Measurements from ENCODE around the gene HMGXB4.

Gene HMGXB4

DNA sequence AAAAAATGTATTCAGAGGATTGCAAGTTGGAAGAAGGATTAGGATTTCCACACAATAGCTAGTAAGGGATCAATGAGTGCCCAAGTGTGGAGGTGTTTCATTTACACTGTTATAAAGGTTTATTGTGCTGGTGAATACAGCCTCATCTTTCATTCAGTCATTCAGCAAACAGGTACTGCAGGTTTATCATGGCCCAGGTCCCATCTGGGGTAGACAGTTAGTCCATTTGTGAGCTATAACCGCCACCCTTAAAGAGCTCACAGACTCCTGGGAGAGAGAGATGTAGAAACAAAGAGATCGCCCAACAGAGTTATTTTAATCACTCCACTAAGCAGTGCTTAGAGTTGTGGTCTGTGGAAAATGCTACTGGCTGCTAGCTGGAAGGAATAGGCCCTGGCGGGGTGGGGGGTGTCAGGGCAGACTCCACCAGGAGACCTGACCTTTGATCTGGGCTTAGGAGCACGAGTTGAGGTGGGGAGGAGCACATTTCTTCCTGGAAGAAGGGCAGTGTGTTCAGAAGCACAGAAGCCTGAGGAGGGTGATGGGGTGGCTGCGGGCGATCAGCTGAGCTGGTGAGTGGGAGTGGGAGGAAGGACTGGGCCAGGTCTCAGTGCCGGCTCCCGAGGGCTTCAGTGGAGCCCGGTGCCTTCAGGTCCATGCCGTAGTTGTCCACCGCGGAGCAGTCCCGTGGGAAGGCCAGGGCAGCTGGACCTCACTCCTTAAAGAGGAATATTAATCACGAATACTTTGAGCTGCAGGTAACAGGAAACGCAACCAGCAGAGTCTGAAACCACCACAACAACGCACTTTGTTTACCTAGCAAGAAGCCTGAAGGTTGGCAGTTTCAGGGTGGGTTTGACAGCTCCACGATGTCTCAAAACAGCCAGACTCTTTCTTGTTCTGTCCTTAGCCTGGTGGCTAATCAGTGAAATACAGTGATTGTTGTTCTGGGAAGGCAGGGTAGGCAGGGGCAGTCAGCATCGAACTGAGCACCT lies 53.6 kb downstream of the HMGXB4 start:
- DNase-seq (ENCODE audit: low spot score): no peak

DNA sequence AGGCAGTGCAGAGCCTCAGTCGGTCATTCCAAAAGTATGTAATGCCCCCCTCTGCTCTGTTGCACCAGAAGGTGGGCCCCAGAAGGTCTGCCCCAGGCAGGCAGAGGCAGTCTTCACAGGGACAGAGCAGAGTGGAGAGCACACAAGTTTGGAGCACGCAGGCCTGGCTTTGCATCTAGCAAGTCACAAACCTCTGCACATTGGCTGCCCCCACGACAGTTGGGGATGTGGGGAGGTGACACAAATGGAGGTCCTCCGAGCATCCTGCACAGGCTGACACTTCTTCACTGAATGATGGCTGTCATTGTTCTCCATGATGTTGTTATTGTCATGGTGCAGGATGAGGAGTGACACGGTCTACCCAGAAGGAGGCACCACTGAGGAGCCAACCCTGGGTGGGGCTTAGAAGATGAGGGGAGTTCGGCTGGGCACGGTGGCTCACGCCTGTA lies 54.3 kb downstream of the HMGXB4 start:
- no peak for DNase-seq (ENCODE audit: low spot score)

DNA sequence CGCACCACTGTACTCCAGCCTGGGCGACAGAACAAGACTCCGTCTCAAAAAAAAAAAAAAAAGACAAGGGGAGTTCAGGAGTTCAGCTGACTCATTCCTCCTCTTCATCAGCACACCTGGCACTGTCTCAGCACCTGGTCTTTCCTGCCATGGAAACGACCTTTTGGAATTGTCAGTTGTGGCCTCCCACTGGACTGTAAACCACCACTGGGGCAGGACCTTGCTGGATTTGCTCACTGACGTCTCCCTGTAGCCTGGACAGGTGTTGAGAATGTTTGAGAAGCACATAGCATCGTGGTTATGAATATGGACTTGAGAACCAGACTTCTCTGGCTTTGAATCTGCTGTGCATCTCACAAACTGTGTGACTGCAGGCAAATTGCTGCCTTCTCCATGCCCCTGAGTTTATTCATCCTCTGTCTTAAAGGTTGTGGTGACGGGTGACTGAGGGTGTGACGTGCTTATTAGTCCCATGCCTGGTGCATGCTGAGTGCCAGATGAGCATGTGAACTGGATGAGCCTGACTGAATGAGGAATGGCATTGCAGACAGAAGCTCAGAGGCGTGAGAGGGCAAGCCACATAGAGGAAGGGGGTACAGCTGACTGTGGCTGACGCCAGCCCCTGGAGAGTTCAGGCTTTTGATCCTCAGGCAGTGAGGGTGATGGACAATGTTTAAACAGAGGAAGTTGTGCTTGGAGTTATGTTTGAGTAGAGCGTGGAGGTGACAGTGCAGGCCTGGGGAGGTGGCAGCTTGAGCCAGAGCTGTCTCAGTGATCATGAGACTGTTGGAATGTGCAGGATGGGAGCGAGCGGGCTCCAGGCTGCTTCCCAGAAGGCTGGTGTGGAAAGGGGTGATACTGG lies 55.1 kb downstream of the HMGXB4 start:
- no peak for DNase-seq (ENCODE audit: low spot score)

DNA sequence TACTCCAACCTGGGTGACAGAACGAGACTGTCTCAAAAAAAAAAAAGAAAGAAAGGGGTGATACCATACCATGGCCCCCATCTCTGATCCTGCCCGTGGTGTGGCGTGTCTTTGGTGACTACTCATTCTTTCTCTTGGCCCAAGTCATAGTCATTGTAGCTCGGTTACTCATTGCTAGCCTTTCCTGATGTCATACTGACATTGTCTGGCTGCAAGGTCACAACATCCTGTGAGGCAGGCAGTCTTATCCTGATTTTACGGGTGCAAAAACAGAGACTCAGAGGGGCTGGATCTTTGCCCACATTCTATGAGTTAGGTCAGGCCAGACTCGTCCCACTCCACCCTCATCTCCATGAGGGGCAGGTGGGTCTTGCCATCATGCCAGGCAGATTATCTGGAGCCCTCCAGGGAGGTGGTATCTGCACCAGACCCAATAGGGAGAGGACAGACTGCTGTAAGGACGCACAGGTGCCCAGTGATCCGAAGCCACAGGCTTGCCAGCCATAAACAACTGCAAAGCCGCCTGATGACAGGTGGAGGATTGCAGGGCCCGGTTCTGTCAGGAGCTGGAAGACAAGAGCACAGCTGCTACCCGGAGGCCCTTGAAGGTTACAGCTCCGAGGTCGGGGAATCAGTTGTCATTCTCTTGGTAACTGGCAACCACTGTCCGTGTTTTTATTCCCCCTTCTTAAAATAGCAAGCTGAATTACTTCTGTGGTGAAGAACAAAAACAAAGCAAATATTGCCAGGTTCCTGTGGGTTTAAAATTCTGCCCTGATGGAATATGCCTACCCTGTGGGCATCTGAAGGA lies 56.2 kb downstream of the HMGXB4 start:
- DNase-seq (ENCODE audit: low spot score): no peak

DNA sequence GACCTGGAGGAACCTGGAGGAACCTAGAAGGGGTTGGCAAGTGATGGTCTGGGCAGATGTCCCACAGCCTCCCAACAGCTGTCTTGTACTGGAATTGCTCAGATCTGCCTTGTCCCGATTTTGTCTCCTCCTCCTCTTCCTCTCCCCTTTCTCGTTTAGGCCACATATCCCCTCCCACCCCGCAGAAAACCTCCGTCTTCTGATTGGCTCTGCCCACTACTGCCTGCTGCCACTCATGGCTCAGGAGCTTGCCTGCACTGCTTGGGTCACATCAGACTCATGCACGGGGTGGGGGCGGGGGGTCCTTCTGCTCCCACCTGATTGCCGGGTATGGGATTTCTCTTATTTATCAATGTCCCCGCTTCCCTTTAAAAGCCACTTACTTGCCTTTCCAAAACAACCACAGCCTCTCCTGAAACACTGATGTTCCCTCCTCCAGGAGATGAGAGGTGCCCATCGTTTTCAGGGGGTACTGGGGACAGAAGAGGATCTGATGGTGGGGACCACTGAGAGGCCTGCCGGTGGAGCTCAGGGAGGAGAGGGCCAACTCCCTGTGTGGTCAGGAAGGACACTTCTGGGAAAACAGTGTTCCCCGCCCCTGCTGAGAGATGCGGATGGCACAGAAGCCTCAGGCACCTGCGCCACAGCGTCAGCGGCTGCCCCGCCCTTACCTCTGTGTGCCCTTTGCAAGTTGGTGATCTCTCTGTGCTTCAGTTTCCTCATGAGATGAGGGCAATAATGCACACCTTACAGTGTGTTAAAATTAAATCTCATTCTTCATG lies 57.1 kb downstream of the HMGXB4 start:
- DNase-seq (ENCODE audit: low spot score): peak; percentile 55

DNA sequence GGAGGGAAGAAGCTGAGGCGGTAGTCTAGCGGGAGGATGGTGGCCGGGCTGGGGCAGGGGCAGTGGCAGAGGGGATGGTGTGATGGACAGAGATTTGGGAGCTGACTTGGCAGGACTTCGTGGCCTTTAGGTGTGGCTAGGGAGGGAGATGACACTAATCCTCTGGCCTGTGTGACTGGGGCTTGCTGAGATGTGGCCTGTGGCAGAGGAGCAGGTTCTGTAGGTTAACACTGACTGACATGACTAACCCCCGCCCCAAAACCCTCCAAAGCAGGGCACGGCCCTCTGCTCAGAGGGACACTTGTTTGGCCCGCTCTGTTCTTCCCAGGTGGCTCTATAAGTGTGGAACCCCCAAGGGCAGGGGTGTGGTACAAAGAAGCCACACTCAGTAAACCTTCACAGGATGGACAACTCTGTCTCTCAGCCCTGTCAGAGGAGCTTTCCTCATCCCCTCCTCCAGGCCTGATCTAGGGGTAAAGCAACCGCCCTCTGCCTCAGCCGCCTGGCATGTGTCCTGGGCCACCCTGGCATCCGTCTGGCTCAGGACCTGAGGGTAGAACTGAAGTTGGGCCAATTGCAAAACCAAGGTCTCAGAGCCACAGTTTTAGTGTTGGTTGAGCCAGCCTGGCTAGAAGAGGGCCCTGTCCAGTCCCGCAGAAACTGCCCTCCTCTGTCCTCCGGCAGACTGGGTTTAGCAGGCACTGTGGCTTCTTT lies 58.0 kb downstream of the HMGXB4 start:
- DNase-seq (ENCODE audit: low spot score): no peak

DNA sequence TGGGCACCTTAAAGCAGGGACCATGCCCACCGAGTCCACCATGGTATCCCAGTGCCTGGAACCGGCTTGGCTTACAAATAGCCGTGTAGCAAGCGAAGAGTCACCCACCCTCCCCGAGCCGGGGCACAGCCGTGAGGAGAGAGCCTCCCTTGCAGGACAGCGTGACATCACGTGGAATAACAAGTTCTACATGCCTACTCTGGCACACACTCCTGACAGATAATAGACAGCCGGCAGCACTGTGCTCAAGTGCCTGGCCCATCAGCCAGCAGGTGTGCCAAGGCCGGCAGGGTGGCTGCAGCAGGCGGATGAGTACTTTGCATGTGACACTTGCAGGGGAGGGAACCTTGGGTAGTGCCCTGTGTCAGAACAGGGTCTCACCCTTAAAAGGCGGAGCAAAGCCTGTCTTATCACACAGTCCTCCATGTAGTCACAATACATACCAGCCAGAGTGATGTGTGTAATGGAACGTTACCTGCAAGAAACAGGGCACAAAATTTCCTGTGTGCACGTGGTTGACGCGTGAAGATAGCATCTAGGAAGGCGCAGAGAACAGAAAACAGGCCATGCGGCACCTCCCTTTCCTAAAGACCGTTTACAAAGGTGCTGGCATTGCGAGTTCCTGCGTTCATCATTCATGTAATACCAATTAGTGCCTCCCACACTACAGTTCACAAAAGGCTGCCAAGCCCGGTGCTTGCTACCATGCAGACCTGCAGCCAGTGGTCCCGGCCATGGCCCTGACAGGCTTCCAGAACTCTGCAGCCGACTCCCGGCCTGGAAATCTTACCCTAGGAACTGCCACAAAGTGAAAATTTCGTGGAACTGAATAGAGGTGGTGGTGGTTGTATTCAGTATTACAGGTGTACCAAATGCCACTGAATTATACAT lies 58.8 kb downstream of the HMGXB4 start:
- no peak for DNase-seq (ENCODE audit: low spot score)

DNA sequence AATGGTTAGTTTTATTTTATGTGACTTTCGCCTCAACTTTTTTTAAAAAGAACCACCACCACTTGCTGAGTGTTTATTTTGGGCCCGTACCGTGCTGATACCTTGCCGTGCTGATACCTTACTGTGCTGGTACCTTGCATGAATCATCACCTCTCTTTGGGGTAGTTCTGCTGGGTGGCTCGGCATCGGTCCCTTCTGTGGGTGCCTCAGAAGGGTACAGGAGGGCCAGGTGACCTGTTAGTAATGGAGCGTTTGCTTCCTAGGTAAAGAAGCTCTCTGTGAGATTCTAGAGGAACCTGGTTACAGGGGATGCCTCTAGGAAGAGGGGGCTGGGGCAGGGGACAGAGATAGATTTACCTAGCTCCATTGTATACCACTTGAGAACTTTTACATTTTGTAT lies 59.5 kb downstream of the HMGXB4 start:
- no peak for DNase-seq (ENCODE audit: low spot score)

DNA sequence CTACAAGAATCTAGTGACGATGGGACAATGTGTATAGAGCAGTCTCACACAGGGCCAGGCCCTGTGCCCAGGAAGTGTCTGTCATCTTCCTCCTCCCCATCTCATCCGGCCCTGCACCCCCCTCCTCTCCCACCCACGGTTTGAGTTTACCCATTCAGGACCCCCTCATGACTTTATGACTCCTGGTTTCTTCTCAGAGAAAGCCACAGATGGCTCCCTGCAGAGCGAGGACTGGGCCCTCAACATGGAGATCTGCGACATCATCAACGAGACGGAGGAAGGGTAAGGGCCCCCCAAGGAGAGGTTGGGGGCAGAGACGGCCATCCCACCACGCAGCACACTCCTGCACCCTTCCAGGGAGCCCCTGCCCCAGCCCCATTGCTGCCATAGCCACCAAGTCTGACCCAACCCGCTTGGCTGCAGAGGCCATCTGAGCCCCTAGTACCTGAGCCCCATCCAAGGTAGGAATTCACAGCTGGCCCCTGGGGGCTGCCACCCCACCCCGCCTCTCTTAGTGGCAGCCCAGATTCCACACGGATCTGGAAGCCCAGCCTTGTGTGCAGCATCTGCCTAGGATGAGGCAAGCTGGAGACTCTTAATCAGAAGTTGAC lies 60.5 kb downstream of the HMGXB4 start:
- DNase-seq (ENCODE audit: low spot score): no peak

DNA sequence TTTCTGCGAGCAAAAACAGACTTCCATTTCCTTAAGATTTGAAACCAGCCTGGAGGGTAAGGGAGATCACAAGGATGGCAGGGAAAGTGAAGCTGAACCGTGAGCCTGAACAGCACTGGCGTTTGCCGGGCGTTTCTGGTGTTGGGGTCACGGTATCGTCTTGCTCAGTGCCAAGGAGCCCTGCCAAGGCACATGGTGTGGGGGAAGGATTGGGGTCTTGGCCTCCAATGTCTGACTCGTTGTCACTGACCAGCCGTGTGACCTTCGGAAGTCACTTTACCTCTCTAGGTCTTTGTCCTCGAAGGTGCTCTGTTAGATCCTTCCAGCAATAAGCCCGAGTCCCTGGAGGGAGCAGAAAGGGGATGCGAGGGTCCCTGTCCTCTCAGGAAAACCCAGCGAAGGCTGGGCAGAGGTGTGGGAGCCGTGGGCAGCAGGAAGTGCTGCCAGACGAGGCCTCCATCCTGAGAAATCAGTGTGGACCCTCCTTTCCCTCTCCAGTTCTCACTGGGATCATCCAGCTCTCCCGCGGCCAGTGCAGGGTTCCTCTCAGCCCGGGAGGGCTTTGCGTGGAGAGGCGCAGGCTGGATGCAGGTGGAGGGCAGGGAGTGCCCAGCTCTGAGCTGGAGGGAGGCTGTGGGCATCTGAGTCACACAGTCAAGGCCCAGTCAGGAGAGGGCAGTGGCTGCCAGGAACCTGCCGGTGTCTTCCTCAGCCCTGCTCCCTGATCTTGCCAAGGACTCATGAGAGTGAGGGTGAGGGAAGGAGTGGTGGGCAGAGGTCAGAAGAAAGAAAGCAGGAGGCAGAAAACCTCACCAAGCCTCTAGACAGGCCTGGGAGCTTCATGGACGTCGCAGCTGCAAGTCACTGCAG lies 61.3 kb downstream of the HMGXB4 start:
- no peak for DNase-seq (ENCODE audit: low spot score)

DNA sequence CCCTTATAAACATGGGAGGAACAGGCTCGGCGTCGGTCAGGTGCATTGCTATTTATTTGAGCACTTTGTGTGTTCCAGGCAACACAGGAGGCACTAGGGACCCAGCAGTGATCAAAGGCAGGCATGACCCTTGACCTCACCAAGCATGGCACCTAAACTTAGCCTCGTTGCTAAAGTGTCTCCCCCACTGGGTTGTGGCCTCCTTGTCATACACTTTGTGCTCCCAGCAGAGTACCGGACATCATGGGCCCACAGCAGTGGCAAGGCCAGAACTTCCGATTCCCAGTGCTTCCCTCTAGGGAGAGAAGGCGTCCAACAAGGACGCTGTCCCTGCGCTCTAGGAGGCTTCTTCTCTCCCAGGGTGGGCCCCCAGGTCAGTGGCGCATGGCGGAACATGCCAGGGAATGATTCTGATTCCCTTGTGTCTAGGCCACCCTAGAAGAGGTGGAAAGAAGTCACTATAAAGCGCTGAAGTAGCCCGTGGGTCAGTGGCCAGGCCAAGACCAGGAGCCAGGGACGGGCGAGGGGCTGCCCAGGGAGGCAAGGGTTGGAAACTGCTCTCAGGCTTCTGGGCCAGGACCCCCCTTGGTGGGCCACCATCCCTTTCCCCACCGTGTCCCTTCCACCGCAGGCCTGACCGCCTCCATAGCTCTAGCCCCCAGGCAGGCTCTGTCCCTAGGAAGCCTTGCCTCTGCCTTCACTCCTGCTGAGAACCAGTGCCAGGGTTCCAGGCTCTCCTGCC lies 62.1 kb downstream of the HMGXB4 start:
- DNase-seq (ENCODE audit: low spot score): no peak

DNA sequence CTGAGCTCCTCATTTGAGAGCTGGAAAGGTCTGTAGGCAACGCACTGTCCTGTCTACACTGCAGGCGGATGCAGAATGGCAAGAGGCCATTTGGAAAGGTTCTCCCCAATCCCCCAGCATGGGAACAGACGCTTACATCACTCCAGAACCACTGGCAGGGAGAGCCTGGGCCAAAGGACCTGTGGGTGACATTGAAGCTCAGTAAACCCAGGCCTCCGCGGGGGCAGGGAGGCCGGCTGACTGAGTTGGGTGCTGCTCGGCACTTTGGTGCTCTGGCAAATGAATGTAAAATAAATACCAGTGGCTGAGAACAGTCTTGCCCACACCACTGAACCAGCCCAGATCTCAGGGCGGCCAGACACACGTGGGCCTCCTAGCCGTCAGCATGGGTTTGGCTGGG lies 64.8 kb downstream of the HMGXB4 start:
- DNase-seq (ENCODE audit: low spot score): no peak

DNA sequence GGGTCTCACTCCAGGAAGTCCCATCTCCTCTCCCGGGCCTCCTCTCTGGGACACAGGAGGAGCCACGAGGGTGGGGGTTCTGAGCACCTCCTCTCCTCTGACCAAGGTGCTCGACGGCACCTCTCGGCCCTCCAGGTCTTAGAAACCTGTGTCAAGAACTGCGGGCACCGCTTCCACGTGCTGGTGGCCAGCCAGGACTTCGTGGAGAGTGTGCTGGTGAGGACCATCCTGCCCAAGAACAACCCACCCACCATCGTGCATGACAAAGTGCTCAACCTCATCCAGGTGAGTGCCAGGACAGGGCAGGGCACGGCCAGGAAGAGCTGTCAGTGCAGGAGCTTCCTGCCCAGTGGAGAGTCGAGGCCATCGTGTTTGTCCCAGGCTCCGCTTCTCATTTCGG lies 65.6 kb downstream of the HMGXB4 start:
- no peak for DNase-seq (ENCODE audit: low spot score)

DNA sequence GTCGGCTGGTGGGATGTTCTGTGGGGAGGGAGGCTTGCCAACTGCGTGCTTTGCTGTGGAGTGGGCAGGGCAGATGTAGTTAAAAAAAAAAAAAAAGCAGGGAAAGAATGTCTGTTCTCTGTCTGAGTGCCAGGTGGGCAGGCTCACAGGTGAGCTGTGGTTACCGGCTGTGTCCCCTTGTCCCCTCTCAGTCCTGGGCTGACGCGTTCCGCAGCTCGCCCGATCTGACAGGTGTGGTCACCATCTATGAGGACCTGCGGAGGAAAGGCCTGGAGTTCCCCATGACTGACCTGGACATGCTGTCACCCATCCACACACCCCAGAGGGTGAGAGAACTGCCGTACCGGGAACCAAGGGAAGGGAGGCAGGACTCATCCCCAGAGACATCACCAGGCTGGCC lies 66.0 kb downstream of the HMGXB4 start:
- no peak for DNase-seq (ENCODE audit: low spot score)

DNA sequence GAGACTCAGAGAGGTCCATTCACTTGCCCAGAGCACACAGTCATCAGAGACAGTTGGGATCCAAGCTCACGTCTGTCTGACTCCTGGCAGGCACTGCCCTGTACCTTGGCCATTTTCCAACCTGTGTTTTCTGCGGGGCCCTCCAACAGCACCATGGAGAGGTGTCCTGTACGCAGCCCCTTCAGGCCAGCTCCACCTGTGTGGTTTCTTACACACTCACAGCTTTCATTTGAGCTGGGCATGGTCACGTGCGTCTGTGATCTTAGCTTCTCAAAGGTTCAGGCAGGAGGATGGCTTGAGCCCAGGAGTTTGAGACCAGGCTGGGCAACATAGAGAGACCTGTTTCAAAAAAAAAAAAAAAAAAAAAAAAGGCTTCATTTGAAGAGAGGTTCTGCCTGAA lies 66.8 kb downstream of the HMGXB4 start:
- no peak for DNase-seq (ENCODE audit: low spot score)

DNA sequence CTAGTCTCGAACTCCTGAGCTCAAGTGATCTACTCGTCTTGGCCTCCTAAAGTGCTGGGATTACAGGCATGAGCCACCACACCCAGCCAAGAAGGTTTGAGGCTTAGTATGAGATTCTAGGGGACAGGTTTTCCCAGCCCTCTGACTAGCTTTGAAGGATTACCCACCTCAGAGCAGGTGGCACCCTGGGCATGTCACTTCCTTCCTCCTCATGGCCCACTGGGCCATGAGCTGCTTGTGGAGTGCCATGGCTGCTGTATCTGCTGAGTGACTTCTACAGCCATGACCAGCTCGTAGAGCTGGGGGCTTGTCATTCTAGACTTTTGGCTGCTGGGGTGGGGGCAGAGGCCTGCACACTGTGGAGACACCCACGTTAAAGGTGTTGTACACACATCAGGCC lies 67.5 kb downstream of the HMGXB4 start:
- no peak for DNase-seq (ENCODE audit: low spot score)

DNA sequence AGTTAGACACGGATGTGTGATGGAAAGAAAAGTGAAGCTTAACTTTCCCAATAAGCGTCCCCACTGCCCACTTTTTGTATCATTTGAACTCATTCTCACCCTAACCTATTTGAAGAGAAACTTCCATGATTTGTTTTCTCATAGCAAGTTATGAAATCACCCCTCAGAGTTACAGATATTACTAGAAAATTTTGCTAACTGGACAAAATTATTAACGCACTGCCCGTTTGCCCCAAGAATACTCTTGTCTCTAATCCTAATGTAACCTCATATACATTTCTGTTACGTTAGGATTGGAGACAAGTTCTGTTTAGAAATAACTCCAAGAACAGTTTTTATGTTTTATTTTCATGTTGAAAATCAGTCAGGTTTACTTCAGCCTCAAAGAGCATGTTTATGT lies 67.9 kb downstream of the HMGXB4 start:
- no peak for DNase-seq (ENCODE audit: low spot score)
